ENCODE data around the gene UBE3B. TPM values are rescaled to one million over a fixed set of nuclear protein-coding genes. Genes with fewer than 3 reads are reported as not detected.

UBE3B gene
- total RNA-seq, 1 donor from 2014 or later: 34.4 TPM

- Mint-ChIP-seq H3K36me3 (ENCODE audit: low read depth, unreplicated experiment) (peaks cover 4% of the 10 kb centered on the region), H3K4me1 (ENCODE audit: low read depth, unreplicated experiment) (no peaks in the 10 kb centered on the region), H3K27me3 (ENCODE audit: low read depth, unreplicated experiment) (no peaks in the 10 kb centered on the region), H3K27ac (ENCODE audit: unreplicated experiment) (no peak overlapping the region), H3K4me3 (ENCODE audit: unreplicated experiment) (no peak overlapping the region), H3K9me3 (ENCODE audit: unreplicated experiment) (peaks cover 2% of the 10 kb centered on the region)
- TF ChIP-seq EZH2 (IDR thresholded peaks at IDR 0.05; ENCODE audit: insufficient read depth, low read length) (no peak), CTCF (IDR thresholded peaks at IDR 0.05; ENCODE audit: insufficient read depth, low read depth, low read length) (no peak)
- Histone ChIP-seq H3K27ac (ENCODE audit: low read depth, low read length) (no peak overlapping the region), H3K9ac (ENCODE audit: low read length) (no peak overlapping the region), H3K4me3 (ENCODE audit: insufficient read depth, low read depth, low read length) (no peak overlapping the region), H2AFZ (ENCODE audit: low read depth, low read length) (no peak overlapping the region), H3K4me2 (ENCODE audit: low read length) (no peak overlapping the region), H3K27me3 (ENCODE audit: insufficient read depth, low read length) (no peaks in the 10 kb centered on the region), H3K79me2 (ENCODE audit: insufficient read depth, low read length) (no peaks in the 10 kb centered on the region), H3K4me1 (ENCODE audit: insufficient read depth, low read length) (no peaks in the 10 kb centered on the region), H3K9me3 (ENCODE audit: insufficient read depth, low read depth, low read length) (no peaks in the 10 kb centered on the region), H3K36me3 (ENCODE audit: insufficient read depth, low read length) (no peaks in the 10 kb centered on the region), H4K20me1 (ENCODE audit: insufficient read depth, low read length) (no peaks in the 10 kb centered on the region)
- DNase-seq (ENCODE audit: low read depth) (no peak), FAIRE-seq (no peak)
These were observed 43.8 kb upstream of the UBE3B start for GRCh38 chr12:109433618-109434017.

- Histone ChIP-seq H3K4me1 (ENCODE audit: insufficient read depth, low read length) (no peaks in the 10 kb centered on the region), H3K36me3 (ENCODE audit: insufficient read depth, low read length) (no peaks in the 10 kb centered on the region), H4K20me1 (ENCODE audit: insufficient read depth, low read length) (no peaks in the 10 kb centered on the region), H3K9me3 (ENCODE audit: insufficient read depth, low read depth, low read length) (no peaks in the 10 kb centered on the region), H3K27me3 (ENCODE audit: insufficient read depth, low read length) (no peaks in the 10 kb centered on the region), H3K4me2 (ENCODE audit: low read length) (no peak overlapping the region), H3K4me3 (ENCODE audit: insufficient read depth, low read depth, low read length) (no peak overlapping the region), H3K27ac (ENCODE audit: low read depth, low read length) (no peak overlapping the region), H3K79me2 (ENCODE audit: insufficient read depth, low read length) (no peaks in the 10 kb centered on the region), H3K9ac (ENCODE audit: low read length) (no peak overlapping the region), H2AFZ (ENCODE audit: low read depth, low read length) (no peak overlapping the region)
- no peaks in the 10 kb centered on the region for H3K4me1 Mint-ChIP-seq (ENCODE audit: low read depth, unreplicated experiment)
- H3K9me3 Mint-ChIP-seq (ENCODE audit: unreplicated experiment): peaks cover 2% of the 10 kb centered on the region
- no peak overlapping the region for H3K4me3 Mint-ChIP-seq (ENCODE audit: unreplicated experiment)
- peaks cover 8% of the 10 kb centered on the region for H3K36me3 Mint-ChIP-seq (ENCODE audit: low read depth, unreplicated experiment)
- TF ChIP-seq CTCF (IDR thresholded peaks at IDR 0.05; ENCODE audit: insufficient read depth, low read depth, low read length) (no peak), EZH2 (IDR thresholded peaks at IDR 0.05; ENCODE audit: insufficient read depth, low read length) (no peak)
- H3K27me3 Mint-ChIP-seq (ENCODE audit: low read depth, unreplicated experiment): no peaks in the 10 kb centered on the region
- FAIRE-seq (no peak), DNase-seq (ENCODE audit: low read depth) (no peak)
- no peak overlapping the region for H3K27ac Mint-ChIP-seq (ENCODE audit: unreplicated experiment)
These were observed 42.9 kb upstream of the UBE3B start for GRCh38 chr12:109434582-109434981.

GRCh38 chr12:109435428-109436187, 41.8 kb upstream of the UBE3B start:
- no peak for DNase-seq (ENCODE audit: low read depth)
- H3K9me3 Mint-ChIP-seq (ENCODE audit: unreplicated experiment): peaks cover 2% of the 10 kb centered on the region
- no peak overlapping the region for H2AFZ ChIP-seq (ENCODE audit: low read depth, low read length)
- TF ChIP-seq CTCF (IDR thresholded peaks at IDR 0.05; ENCODE audit: insufficient read depth, low read depth, low read length) (no peak), EZH2 (IDR thresholded peaks at IDR 0.05; ENCODE audit: insufficient read depth, low read length) (no peak)
- no peak overlapping the region for H3K4me3 Mint-ChIP-seq (ENCODE audit: unreplicated experiment)
- peaks cover 8% of the 10 kb centered on the region for H3K36me3 Mint-ChIP-seq (ENCODE audit: low read depth, unreplicated experiment)
- no peaks in the 10 kb centered on the region for H3K9me3 ChIP-seq (ENCODE audit: insufficient read depth, low read depth, low read length)
- no peak overlapping the region for H3K9ac ChIP-seq (ENCODE audit: low read length)
- no peak overlapping the region for H3K4me2 ChIP-seq (ENCODE audit: low read length)
- no peak for FAIRE-seq
- H3K27me3 ChIP-seq (ENCODE audit: insufficient read depth, low read length): no peaks in the 10 kb centered on the region
- no peaks in the 10 kb centered on the region for H4K20me1 ChIP-seq (ENCODE audit: insufficient read depth, low read length)
- no peaks in the 10 kb centered on the region for H3K4me1 Mint-ChIP-seq (ENCODE audit: low read depth, unreplicated experiment)
- no peaks in the 10 kb centered on the region for H3K36me3 ChIP-seq (ENCODE audit: insufficient read depth, low read length)
- no peaks in the 10 kb centered on the region for H3K79me2 ChIP-seq (ENCODE audit: insufficient read depth, low read length)
- H3K4me1 ChIP-seq (ENCODE audit: insufficient read depth, low read length): no peaks in the 10 kb centered on the region
- no peak overlapping the region for H3K4me3 ChIP-seq (ENCODE audit: insufficient read depth, low read depth, low read length)
- no peak overlapping the region for H3K27ac ChIP-seq (ENCODE audit: low read depth, low read length)
- no peaks in the 10 kb centered on the region for H3K27me3 Mint-ChIP-seq (ENCODE audit: low read depth, unreplicated experiment)
- no peak overlapping the region for H3K27ac Mint-ChIP-seq (ENCODE audit: unreplicated experiment)
